Measurements from ENCODE around the gene MARS1. TPM values are rescaled to one million over a fixed set of nuclear protein-coding genes. Genes with fewer than 3 reads are reported as not detected.

MARS1 gene
- total RNA-seq, 4 donors from 2014 or later = 37.7 to 81.1 (median 42.0) TPM

GRCh38 chr12:57548488-57548887 is 60.6 kb downstream of the MARS1 start:
- no peaks in the 10 kb centered on the region for H3K36me3 ChIP-seq
- intact Hi-C loops (cut with DNase I; ENCODE audit: low total_unique reads) (no loop called here), in situ Hi-C loops (cut with MboI; ENCODE audit: low sequenced_read_pairs in 4 of 4) (no loop called here)
- no peak overlapping the region for H3K27ac ChIP-seq
- no peak for ATAC-seq
- TF ChIP-seq, protein P1, sequence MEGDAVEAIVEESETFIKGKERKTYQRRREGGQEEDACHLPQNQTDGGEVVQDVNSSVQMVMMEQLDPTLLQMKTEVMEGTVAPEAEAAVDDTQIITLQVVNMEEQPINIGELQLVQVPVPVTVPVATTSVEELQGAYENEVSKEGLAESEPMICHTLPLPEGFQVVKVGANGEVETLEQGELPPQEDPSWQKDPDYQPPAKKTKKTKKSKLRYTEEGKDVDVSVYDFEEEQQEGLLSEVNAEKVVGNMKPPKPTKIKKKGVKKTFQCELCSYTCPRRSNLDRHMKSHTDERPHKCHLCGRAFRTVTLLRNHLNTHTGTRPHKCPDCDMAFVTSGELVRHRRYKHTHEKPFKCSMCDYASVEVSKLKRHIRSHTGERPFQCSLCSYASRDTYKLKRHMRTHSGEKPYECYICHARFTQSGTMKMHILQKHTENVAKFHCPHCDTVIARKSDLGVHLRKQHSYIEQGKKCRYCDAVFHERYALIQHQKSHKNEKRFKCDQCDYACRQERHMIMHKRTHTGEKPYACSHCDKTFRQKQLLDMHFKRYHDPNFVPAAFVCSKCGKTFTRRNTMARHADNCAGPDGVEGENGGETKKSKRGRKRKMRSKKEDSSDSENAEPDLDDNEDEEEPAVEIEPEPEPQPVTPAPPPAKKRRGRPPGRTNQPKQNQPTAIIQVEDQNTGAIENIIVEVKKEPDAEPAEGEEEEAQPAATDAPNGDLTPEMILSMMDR (IDR thresholded peaks at IDR 0.05 in 4 of 5, conservative IDR thresholded peaks at IDR 0.05 in 1 of 5) = no peak
- TF ChIP-seq POLR2A (IDR thresholded peaks at IDR 0.05) = no peak
- H3K9me3 ChIP-seq = no peaks in the 10 kb centered on the region
- peaks cover 18 to 19% of the 10 kb centered on the region in 2 donors for H3K4me1 ChIP-seq
- H3K4me3 ChIP-seq = no peak overlapping the region
- DNase-seq = no peak
- peaks cover 18 to 33% (median 21%) of the 10 kb centered on the region in 3 donors for H3K27me3 ChIP-seq

- no peaks in the 10 kb centered on the region for H3K36me3 ChIP-seq
- peaks cover 18 to 19% of the 10 kb centered on the region in 2 donors for H3K4me1 ChIP-seq
- H3K9me3 ChIP-seq = no peaks in the 10 kb centered on the region
- TF ChIP-seq, protein P1 (IDR thresholded peaks at IDR 0.05 in 4 of 5, conservative IDR thresholded peaks at IDR 0.05 in 1 of 5) = no peak
- no peak for TF ChIP-seq POLR2A (IDR thresholded peaks at IDR 0.05)
- no peak for DNase-seq
- in situ Hi-C loops (cut with MboI; ENCODE audit: low sequenced_read_pairs in 4 of 4) = no loop called here
- no peak overlapping the region for H3K27ac ChIP-seq
- intact Hi-C loops (cut with DNase I; ENCODE audit: low total_unique reads) = no loop called here
- H3K27me3 ChIP-seq = peaks cover 21 to 33% (median 21%) of the 10 kb centered on the region in 3 donors
- ATAC-seq = no peak
- H3K4me3 ChIP-seq = peak overlapping the region in 3 of 4 donors; percentile 24 to 44 (median 39)
Measured at GRCh38 chr12:57549203-57549908, 61.5 kb downstream of the MARS1 start.

GRCh38 chr12:57549909-57550640 is 62.2 kb downstream of the MARS1 start, which contains the start of gene KIF5A:
KIF5A (plus strand) TSS chr12:57550044; CDS start chr12:57550272, 228 bp downstream.
- no peak within 1 kb of the TSS for H3K27ac ChIP-seq

DNA sequence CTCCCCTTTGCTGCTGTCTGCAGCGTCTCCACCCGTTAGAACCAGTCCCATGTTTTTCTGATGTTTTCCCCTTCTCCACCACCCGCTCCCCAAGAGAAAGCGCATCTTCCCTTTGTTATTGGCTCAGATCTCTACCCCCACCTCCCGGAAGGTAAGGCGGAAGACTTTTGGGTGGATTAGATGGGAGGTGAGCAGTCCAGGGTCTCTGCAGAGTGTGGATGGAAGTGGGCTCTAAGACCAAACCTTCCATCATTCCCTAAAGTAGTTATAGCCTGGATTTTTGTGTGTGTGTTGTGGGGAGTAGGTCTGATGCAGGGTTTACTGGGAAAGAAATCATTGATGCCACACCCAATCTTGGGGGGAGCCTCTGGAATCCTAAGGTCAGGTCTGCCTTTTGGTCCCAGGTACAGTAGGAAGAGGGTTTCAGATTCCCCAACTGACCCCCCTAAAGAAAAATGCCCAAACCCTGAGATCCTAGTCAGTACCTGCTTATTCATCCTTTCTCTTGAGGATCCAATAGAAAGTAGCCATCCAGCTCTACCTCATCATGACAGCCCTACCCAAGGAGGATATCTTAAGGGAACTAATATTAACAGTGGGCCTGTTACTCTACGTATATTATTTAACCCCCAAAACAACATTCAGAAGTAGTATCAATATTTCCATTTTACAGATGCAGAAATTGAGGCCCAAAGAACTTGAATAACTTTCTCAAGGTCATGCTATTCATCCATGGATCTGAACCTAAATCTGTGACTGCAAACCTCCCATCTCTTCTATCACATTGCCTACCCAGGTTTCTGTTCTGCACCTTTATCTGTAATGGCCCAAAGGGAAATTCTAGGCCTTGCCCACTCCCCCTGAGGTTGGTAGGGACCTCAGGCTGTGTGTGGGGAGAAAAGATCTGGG is 63.0 kb downstream of the MARS1 start:
- Histone ChIP-seq H3K27me3 (peaks cover 21 to 33% (median 21%) of the 10 kb centered on the region in 3 donors), H3K4me3 (no peak overlapping the region)

More at GRCh38 chr12:57549909-57550640, 62.2 kb downstream of the MARS1 start, which contains the start of gene KIF5A:
- peaks cover 21 to 33% (median 21%) of the 10 kb centered on the region in 3 donors for H3K27me3 ChIP-seq
- H3K4me3 ChIP-seq = peak within 1 kb of the TSS; percentile 1 to 44 (median 32)
- H3K9me3 ChIP-seq = no peaks in the 10 kb centered on the region
- TF ChIP-seq POLR2A (IDR thresholded peaks at IDR 0.05) = no peak
- TF ChIP-seq, protein P1 (IDR thresholded peaks at IDR 0.05 in 4 of 5, conservative IDR thresholded peaks at IDR 0.05 in 1 of 5) = no peak
- no peaks in the 10 kb centered on the region for H3K36me3 ChIP-seq
- intact Hi-C loops (cut with DNase I; ENCODE audit: low total_unique reads) = no loop called here
- in situ Hi-C loops (cut with MboI; ENCODE audit: low sequenced_read_pairs in 4 of 4) = no loop called here
- ATAC-seq (no peak), DNase-seq (no peak)
- H3K4me1 ChIP-seq = peaks cover 16% of the 10 kb centered on the region in 2 donors

More for the DNA sequence above, 63.0 kb downstream of the MARS1 start:
- TF ChIP-seq POLR2A (IDR thresholded peaks at IDR 0.05) = no peak
- TF ChIP-seq, protein P1 (IDR thresholded peaks at IDR 0.05 in 4 of 5, conservative IDR thresholded peaks at IDR 0.05 in 1 of 5) = no peak
- Histone ChIP-seq H3K9me3 (no peaks in the 10 kb centered on the region), H3K36me3 (no peaks in the 10 kb centered on the region), H3K27ac (no peak overlapping the region), H3K4me1 (peaks cover 8% of the 10 kb centered on the region in 2 donors)
- ATAC-seq (no peak), DNase-seq (no peak)
- intact Hi-C loops (cut with DNase I; ENCODE audit: low total_unique reads) (no loop called here), in situ Hi-C loops (cut with MboI; ENCODE audit: low sequenced_read_pairs in 4 of 4) (no loop called here)

All from gastrocnemius medialis (tissue), 4 donors.